Gastrocnemius medialis (tissue), 4 donors: ENCODE results near the gene NUDT22.

Source experiments
- CTCF ChIP-seq, 5 experiments: fragments of 450-650 bp in 3 of 5; fragments of 200-600 bp in 2 of 5; sonication (generic) in 2 of 5; IDR thresholded peaks in 4 of 5; conservative IDR thresholded peaks in 1 of 5; 1 replicate in 4 of 5; 2 replicates in 1 of 5; pipeline ENCODE4 v1.5.1; 2016 to 2019; ENCODE audit warnings: antibody characterized with exemption in 5 of 5, mild to moderate bottlenecking in 3 of 5, moderate library complexity in 3 of 5
- POLR2A ChIP-seq, 2 donors: fragments of 450-650 bp; IDR thresholded peaks; one replicate each; pipeline ENCODE4 v1.6.1; 2017; ENCODE audit warnings: antibody characterized with exemption in 2 of 2, mild to moderate bottlenecking in 2 of 2, moderate library complexity in 2 of 2

- no peak for TF ChIP-seq CTCF (IDR thresholded peaks at IDR 0.05 in 4 of 5, conservative IDR thresholded peaks at IDR 0.05 in 1 of 5)
- no peak for TF ChIP-seq POLR2A (IDR thresholded peaks at IDR 0.05)
Observed at GRCh38 chr11:64264371-64264852, 38.3 kb downstream of the NUDT22 start.
